Upper lobe of right lung (tissue), 1 donor: ENCODE measurements around the gene ENKD1. TPM values are rescaled to one million over a fixed set of nuclear protein-coding genes. Genes with fewer than 3 reads are reported as not detected.

Experiments
- ATAC-seq: fragments of 200-7000 bp; cut with Tn5 transposase; one replicate; pipeline ENCODE4 v1.9.1; 2020; ENCODE audit warnings: mild to moderate bottlenecking, moderate library complexity
- DNase-seq: peaks from one replicate; pipeline ENCODE4 v3.0.0-alpha.2; 2020
- H3K27ac ChIP-seq: fragments of 200-600 bp; one replicate; pipeline ENCODE4 v1.8.0; 2022
- H3K27me3 ChIP-seq: fragments of 200-600 bp; one replicate; pipeline ENCODE4 v1.8.0; 2022; ENCODE audit warnings: mild to moderate bottlenecking
- H3K36me3 ChIP-seq: fragments of 200-600 bp; one replicate; pipeline ENCODE4 v1.8.0; 2022
- H3K4me1 ChIP-seq: fragments of 200-600 bp; one replicate; pipeline ENCODE4 v1.8.0; 2022
- H3K4me3 ChIP-seq: fragments of 200-600 bp; one replicate; pipeline ENCODE4 v1.8.0; 2022; ENCODE audit warnings: mild to moderate bottlenecking
- H3K9me3 ChIP-seq: fragments of 200-600 bp; one replicate; pipeline ENCODE4 v1.8.0; 2022
- intact Hi-C: fragments of 100-400 bp; cut with DNase I; formaldehyde crosslinking; loops from one replicate; pipeline ENCODE4 v1.11.0; 2022
- total RNA-seq: library from RNA; stranded (reverse); fragmentation: NEBNext Ultra II Directional; extraction: Animal tissue kit (Norgen Biotek cat#: 25700); gene quantifications from one replicate; pipeline ENCODE4 v1.2.1, GENCODE V29; 2021
- TF ChIP-seq, protein P1 (sequence below): fragments of 200-600 bp; IDR thresholded peaks from one replicate; pipeline ENCODE4 v1.8.0; 2022; ENCODE audit warnings: antibody characterized with exemption
- donor health status: DM: no; HTN: yes; CAD: no; lungs with severe emphysema.

Gene ENKD1
- total RNA-seq, 1 donor from 2014 or later, result 14.5 TPM

- peak; percentile 80 for ATAC-seq
- H3K36me3 ChIP-seq, result peaks cover 3% of the 10 kb centered on the region
- peaks cover 23% of the 10 kb centered on the region for H3K4me1 ChIP-seq
- intact Hi-C loops, result loop anchor here (10.0 kb wide), 1 partner anchor 103 kb away; the partner anchor contains the start of gene CTCF
- no peaks in the 10 kb centered on the region for H3K9me3 ChIP-seq
- H3K4me3 ChIP-seq, result peak overlapping the region; percentile 76
- H3K27ac ChIP-seq, result peak overlapping the region; percentile 89
- H3K27me3 ChIP-seq, result no peaks in the 10 kb centered on the region
- TF ChIP-seq, protein P1, sequence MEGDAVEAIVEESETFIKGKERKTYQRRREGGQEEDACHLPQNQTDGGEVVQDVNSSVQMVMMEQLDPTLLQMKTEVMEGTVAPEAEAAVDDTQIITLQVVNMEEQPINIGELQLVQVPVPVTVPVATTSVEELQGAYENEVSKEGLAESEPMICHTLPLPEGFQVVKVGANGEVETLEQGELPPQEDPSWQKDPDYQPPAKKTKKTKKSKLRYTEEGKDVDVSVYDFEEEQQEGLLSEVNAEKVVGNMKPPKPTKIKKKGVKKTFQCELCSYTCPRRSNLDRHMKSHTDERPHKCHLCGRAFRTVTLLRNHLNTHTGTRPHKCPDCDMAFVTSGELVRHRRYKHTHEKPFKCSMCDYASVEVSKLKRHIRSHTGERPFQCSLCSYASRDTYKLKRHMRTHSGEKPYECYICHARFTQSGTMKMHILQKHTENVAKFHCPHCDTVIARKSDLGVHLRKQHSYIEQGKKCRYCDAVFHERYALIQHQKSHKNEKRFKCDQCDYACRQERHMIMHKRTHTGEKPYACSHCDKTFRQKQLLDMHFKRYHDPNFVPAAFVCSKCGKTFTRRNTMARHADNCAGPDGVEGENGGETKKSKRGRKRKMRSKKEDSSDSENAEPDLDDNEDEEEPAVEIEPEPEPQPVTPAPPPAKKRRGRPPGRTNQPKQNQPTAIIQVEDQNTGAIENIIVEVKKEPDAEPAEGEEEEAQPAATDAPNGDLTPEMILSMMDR, result peak; percentile 78
- DNase-seq, result peak; percentile 87
Measured at GRCh38 chr16:67667817-67668494, 1.4 kb upstream of the ENKD1 start.

GRCh38 chr16:67667453-67667816 lies 885 bp upstream of the ENKD1 start:
- Histone ChIP-seq H3K27ac (peak overlapping the region; percentile 89), H3K36me3 (peaks cover 4% of the 10 kb centered on the region), H3K4me3 (peak overlapping the region; percentile 76), H3K9me3 (no peaks in the 10 kb centered on the region), H3K4me1 (peaks cover 20% of the 10 kb centered on the region), H3K27me3 (no peaks in the 10 kb centered on the region)
- ATAC-seq (no peak), DNase-seq (no peak)
- TF ChIP-seq, protein P1, result no peak
- intact Hi-C loops, result loop anchor here (10.0 kb wide), 1 partner anchor 103 kb away; the partner anchor contains the start of gene CTCF

DNA sequence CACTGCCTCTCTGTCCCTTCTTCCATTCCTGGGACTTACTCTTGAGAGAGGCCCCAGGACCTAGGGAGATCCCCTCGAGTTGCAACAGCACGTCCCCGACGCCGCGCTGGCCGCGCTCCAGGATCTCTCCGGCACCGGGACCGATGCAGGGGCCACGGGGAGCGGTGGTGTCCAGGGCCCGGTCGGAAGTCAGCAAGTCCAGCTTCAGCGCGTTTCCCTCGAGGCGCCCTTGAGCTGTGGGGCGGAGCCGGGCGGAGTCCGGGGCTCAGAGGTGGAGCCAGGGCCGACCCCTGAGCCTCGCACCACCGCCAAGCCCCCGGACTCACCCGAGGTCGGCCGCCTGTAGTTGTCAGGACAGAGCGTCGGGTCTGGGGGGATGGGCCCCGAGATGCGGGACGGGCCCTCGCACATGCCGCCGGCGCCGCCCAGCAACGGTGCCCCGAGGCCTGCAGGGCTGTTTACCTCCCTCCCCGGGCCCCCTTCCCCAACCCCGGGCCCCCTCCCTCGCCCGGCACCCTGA lies 458 bp downstream of the ENKD1 start:
- peak; percentile 83 for DNase-seq
- no peaks in the 10 kb centered on the region for H3K27me3 ChIP-seq
- peak; percentile 10 for ATAC-seq
- H3K27ac ChIP-seq, result peak overlapping the region; percentile 89
- TF ChIP-seq, protein P1, result no peak
- H3K4me3 ChIP-seq, result peak overlapping the region; percentile 76
- H3K4me1 ChIP-seq, result peaks cover 24% of the 10 kb centered on the region
- no peaks in the 10 kb centered on the region for H3K9me3 ChIP-seq
- intact Hi-C loops, result loop anchor here (10.0 kb wide), 1 partner anchor 101 kb away; the partner anchor contains the start of gene CTCF
- H3K36me3 ChIP-seq, result peaks cover 4% of the 10 kb centered on the region

GRCh38 chr16:67665598-67665997 lies 952 bp downstream of the ENKD1 start:
- DNase-seq, result no peak
- Histone ChIP-seq H3K27ac (peak overlapping the region; percentile 89), H3K4me1 (peaks cover 26% of the 10 kb centered on the region), H3K9me3 (no peaks in the 10 kb centered on the region), H3K4me3 (peak overlapping the region; percentile 76), H3K27me3 (no peaks in the 10 kb centered on the region), H3K36me3 (peaks cover 4% of the 10 kb centered on the region)
- TF ChIP-seq, protein P1, result no peak
- intact Hi-C loops, result loop anchor here (10.0 kb wide), 1 partner anchor 101 kb away; the partner anchor contains the start of gene CTCF
- ATAC-seq, result no peak

DNA sequence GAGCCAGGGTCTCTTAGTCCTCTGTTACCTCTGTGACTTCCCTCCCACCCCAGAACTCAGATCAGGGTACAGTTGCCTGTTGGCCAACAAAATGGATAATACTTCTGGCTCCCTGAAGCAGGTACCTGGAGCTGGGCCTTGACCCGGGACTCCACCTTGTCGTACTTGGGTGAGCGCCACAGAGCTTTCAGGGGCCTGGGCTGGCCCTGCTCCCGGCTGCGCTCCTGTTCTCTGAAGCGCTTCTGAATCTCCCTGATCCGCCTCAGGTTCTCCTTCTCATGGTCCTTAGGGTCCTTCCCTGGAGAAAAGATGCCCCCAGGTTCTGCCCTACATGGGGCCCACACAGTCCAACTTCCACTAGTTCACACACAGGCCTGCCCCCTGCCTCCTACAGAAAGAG lies 1.7 kb downstream of the ENKD1 start:
- no peak for DNase-seq
- peaks cover 4% of the 10 kb centered on the region for H3K36me3 ChIP-seq
- no peaks in the 10 kb centered on the region for H3K9me3 ChIP-seq
- H3K4me3 ChIP-seq, result no peak overlapping the region
- TF ChIP-seq, protein P1, result no peak
- no peak overlapping the region for H3K27ac ChIP-seq
- ATAC-seq, result no peak
- peaks cover 26% of the 10 kb centered on the region for H3K4me1 ChIP-seq
- intact Hi-C loops, result loop anchor here (10.0 kb wide), 1 partner anchor 100 kb away; the partner anchor contains the start of gene CTCF
- H3K27me3 ChIP-seq, result no peaks in the 10 kb centered on the region
